HEK293 (cell line): Measurements from ENCODE around the gene HOXC5.

Experiments
- CTCF ChIA-PET: fragments of 350-600 bp; formaldehyde crosslinking; extraction: SDS; loops from one replicate; lab custom pipeline; 2021; ENCODE audit warnings: antibody characterized with exemption; lab: Yijun Ruan, JAX
- POLR2A ChIA-PET: fragments of 300-600 bp; formaldehyde crosslinking; extraction: SDS; loops from one replicate; lab custom pipeline; 2020; ENCODE audit warnings: antibody characterized with exemption, inconsistent platforms; lab: Yijun Ruan, JAX
- H3K27ac ChIP-seq: fragments of 200-500 bp; sonication (Bioruptor generic); 2 replicates; pipeline ENCODE4 v1.5.1; 2014; ENCODE audit warnings: low read depth, low read length, control low read depth, inconsistent platforms; ENCODE audit errors: extremely low read depth
- H3K36me3 ChIP-seq, 2 experiments: fragments of 200-500 bp in 1 of 2; sonication (Bioruptor generic) in 1 of 2; 1 replicate in 1 of 2; 2 replicates in 1 of 2; pipeline ENCODE4 v1.5.1; 2014 to 2017; ENCODE audit warnings: inconsistent platforms in 2 of 2, low read length in 2 of 2; ENCODE audit not compliant: control insufficient read depth in 2 of 2, insufficient read depth in 1 of 2
- H3K4me1 ChIP-seq: fragments of 200-500 bp; sonication (Bioruptor generic); 2 replicates; pipeline ENCODE4 v1.5.1; 2014; ENCODE audit warnings: mild to moderate bottlenecking, low read length, inconsistent platforms; ENCODE audit not compliant: control insufficient read depth, insufficient read depth
- H3K4me3 ChIP-seq: 2 replicates; pipeline ENCODE4 v1.5.1; 2011; ENCODE audit warnings: low read depth, mild to moderate bottlenecking, control low read depth, low read length, moderate library complexity
- H3K9me3 ChIP-seq: fragments of 200-500 bp; sonication (Bioruptor generic); 2 replicates; pipeline ENCODE4 v1.5.1; 2014; ENCODE audit warnings: low read depth, low read length, inconsistent platforms; ENCODE audit not compliant: control insufficient read depth, insufficient read depth
- PRDM1 ChIP-seq: fragments of 450-650 bp; formaldehyde crosslinking; IDR thresholded peaks from 2 replicates; pipeline ENCODE4; 2016; ENCODE audit warnings: missing biosample characterization, missing genetic modification characterization
- PRDM10 ChIP-seq: fragments of 450-650 bp; formaldehyde crosslinking; IDR thresholded peaks from 2 replicates; pipeline ENCODE4 v1.5.1; 2016; ENCODE audit warnings: missing biosample characterization, missing genetic modification characterization
- SCRT2 ChIP-seq: fragments of 450-650 bp; formaldehyde crosslinking; IDR thresholded peaks from 2 replicates; pipeline ENCODE4 v1.5.1; 2016; ENCODE audit warnings: missing biosample characterization, missing genetic modification characterization
- ZBTB7A ChIP-seq: fragments of 450-650 bp; formaldehyde crosslinking; IDR thresholded peaks from 2 replicates; pipeline ENCODE4 v1.5.1; 2016; ENCODE audit warnings: low read depth, missing biosample characterization, missing genetic modification characterization
- ZNF157 ChIP-seq: fragments of 450-650 bp; formaldehyde crosslinking; IDR thresholded peaks from 2 replicates; pipeline ENCODE4 v1.5.1; 2016; ENCODE audit warnings: missing biosample characterization, missing genetic modification characterization
- ZNF239 ChIP-seq: fragments of 450-650 bp; formaldehyde crosslinking; IDR thresholded peaks from 2 replicates; pipeline ENCODE4 v1.5.1; 2016; ENCODE audit warnings: missing biosample characterization, missing genetic modification characterization
- ZNF366 ChIP-seq: fragments of 450-650 bp; formaldehyde crosslinking; conservative IDR thresholded peaks from 2 replicates; pipeline ENCODE4 v1.5.1; 2016; ENCODE audit warnings: missing biosample characterization, missing genetic modification characterization
- ZNF37A ChIP-seq: fragments of 450-650 bp; IDR thresholded peaks from 2 replicates; pipeline ENCODE4 v1.5.1; 2018; ENCODE audit warnings: missing biosample characterization, missing genetic modification characterization
- ZNF416 ChIP-seq: fragments of 450-650 bp; formaldehyde crosslinking; IDR thresholded peaks from 2 replicates; pipeline ENCODE4 v1.5.1; 2016; ENCODE audit warnings: missing biosample characterization, missing genetic modification characterization
- ZNF571 ChIP-seq: fragments of 450-650 bp; formaldehyde crosslinking; IDR thresholded peaks from 2 replicates; pipeline ENCODE4 v1.5.0; 2017; ENCODE audit warnings: missing biosample characterization, missing genetic modification characterization
- ZNF585B ChIP-seq: fragments of 450-650 bp; formaldehyde crosslinking; IDR thresholded peaks from 2 replicates; pipeline ENCODE4 v1.5.1; 2016; ENCODE audit warnings: missing biosample characterization, missing genetic modification characterization
- ZNF623 ChIP-seq: fragments of 450-650 bp; formaldehyde crosslinking; IDR thresholded peaks from 2 replicates; pipeline ENCODE4 v1.5.1; 2016; ENCODE audit warnings: missing biosample characterization, missing genetic modification characterization
- ZNF785 ChIP-seq: fragments of 450-650 bp; formaldehyde crosslinking; IDR thresholded peaks from 2 replicates; pipeline ENCODE4 v1.5.1; 2016; ENCODE audit warnings: missing biosample characterization, missing genetic modification characterization
- ZNF791 ChIP-seq: fragments of 450-650 bp; formaldehyde crosslinking; IDR thresholded peaks from 2 replicates; pipeline ENCODE4 v1.5.1; 2016; ENCODE audit warnings: missing biosample characterization, missing genetic modification characterization
- ZNF830 ChIP-seq: fragments of 450-650 bp; IDR thresholded peaks from 2 replicates; pipeline ENCODE4 v1.5.0; 2018; ENCODE audit warnings: missing biosample characterization, missing genetic modification characterization, low read depth, mild to moderate bottlenecking, moderate library complexity
- TF ChIP-seq, protein P1 (sequence below): fragments of 450-650 bp; formaldehyde crosslinking; IDR thresholded peaks from 2 replicates; pipeline ENCODE4 v1.5.1; 2016; ENCODE audit warnings: missing biosample characterization, missing genetic modification characterization
- TF ChIP-seq, protein P2 (sequence below): fragments of 450-650 bp; formaldehyde crosslinking; IDR thresholded peaks from 2 replicates; pipeline ENCODE4 v1.5.1; 2016; ENCODE audit warnings: missing biosample characterization, missing genetic modification characterization, borderline replicate concordance
- TF ChIP-seq, protein P3 (sequence below): fragments of 450-650 bp; formaldehyde crosslinking; IDR thresholded peaks from 2 replicates; pipeline ENCODE4 v1.5.1; 2016; ENCODE audit warnings: missing biosample characterization, missing genetic modification characterization, borderline replicate concordance

HOXC5 gene

DNA sequence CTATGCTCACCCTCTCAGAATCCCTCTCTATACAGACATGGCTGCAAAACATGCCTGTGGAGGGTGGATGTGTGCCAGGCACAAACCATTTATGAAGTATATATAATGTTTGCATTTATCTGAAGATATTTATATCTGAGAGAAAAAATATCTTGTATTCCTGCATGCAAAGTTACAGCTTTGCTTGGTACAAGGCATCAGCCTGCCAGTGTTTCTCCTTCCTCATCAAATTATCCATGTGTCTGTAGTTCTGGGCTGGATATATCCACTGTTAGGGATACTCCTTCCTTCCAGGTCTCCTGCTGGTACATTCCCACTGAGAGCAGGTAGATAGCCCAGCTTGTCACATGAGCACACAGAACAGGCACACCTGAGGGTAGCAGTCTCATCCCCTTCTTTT lies 32.8 kb downstream of the HOXC5 start:
- H3K4me1 ChIP-seq, result no peaks in the 10 kb centered on the region; the same call in 1 of the 2 replicates
- H3K4me3 ChIP-seq, result no peak overlapping the region
- peaks cover 0 to 19% of the 10 kb centered on the region in 2 experiments; a peak in 2 of 3 replicates for H3K36me3 ChIP-seq
- CTCF ChIA-PET, result interaction anchor here (1.1 to 2.4 kb wide), 5 partner anchors 33 to 141 kb away, joined by 3 to 17 read pairs (median 5); partner anchors contain the start of genes HOXC10 and HOXC5
- no peaks in the 10 kb centered on the region for H3K9me3 ChIP-seq
- POLR2A ChIA-PET, result interaction anchor here (1.0 kb wide), 1 partner anchor 12 kb away, joined by 3 read pairs; the partner anchor contains the start of gene HOXC4
- H3K27ac ChIP-seq, result no peak overlapping the region
- no peak for TF ChIP-seq ZBTB7A (tag by site-specific recombination)
- TF ChIP-seq PRDM10, result peak; percentile 91

- Histone ChIP-seq H3K27ac (no peak overlapping the region), H3K4me3 (no peak overlapping the region), H3K4me1 (no peaks in the 10 kb centered on the region; the same call in 1 of the 2 replicates), H3K36me3 (peaks cover 0 to 17% of the 10 kb centered on the region in 2 experiments; a peak in 2 of 3 replicates), H3K9me3 (no peaks in the 10 kb centered on the region)
- CTCF ChIA-PET, result interaction anchor here (1.9 to 2.4 kb wide), 2 partner anchors 34 to 141 kb away, joined by 8 to 17 read pairs; partner anchors contain the start of gene HOXC5
- POLR2A ChIA-PET, result no interaction called here
- TF ChIP-seq ZNF623 (no peak), ZNF830 (tag by site-specific recombination) (no peak), ZNF157 (no peak), ZNF366 (tag by site-specific recombination) (peak; percentile 78), PRDM1 (peak; percentile 68), ZNF571 (tag by site-specific recombination) (no peak), ZNF791 (tag by site-specific recombination) (no peak), ZNF37A (tag by site-specific recombination) (no peak)
- TF ChIP-seq, protein P1, sequence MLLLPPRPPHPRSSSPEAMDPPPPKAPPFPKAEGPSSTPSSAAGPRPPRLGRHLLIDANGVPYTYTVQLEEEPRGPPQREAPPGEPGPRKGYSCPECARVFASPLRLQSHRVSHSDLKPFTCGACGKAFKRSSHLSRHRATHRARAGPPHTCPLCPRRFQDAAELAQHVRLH (tag by site-specific recombination), result 0 out of 2 replicates have a peak, but pooled peaks have one; percentile 9
- TF ChIP-seq, protein P2, sequence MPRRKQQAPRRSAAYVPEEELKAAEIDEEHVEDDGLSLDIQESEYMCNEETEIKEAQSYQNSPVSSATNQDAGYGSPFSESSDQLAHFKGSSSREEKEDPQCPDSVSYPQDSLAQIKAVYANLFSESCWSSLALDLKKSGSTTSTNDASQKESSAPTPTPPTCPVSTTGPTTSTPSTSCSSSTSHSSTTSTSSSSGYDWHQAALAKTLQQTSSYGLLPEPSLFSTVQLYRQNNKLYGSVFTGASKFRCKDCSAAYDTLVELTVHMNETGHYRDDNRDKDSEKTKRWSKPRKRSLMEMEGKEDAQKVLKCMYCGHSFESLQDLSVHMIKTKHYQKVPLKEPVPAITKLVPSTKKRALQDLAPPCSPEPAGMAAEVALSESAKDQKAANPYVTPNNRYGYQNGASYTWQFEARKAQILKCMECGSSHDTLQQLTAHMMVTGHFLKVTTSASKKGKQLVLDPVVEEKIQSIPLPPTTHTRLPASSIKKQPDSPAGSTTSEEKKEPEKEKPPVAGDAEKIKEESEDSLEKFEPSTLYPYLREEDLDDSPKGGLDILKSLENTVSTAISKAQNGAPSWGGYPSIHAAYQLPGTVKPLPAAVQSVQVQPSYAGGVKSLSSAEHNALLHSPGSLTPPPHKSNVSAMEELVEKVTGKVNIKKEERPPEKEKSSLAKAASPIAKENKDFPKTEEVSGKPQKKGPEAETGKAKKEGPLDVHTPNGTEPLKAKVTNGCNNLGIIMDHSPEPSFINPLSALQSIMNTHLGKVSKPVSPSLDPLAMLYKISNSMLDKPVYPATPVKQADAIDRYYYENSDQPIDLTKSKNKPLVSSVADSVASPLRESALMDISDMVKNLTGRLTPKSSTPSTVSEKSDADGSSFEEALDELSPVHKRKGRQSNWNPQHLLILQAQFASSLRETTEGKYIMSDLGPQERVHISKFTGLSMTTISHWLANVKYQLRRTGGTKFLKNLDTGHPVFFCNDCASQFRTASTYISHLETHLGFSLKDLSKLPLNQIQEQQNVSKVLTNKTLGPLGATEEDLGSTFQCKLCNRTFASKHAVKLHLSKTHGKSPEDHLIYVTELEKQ, result no peak
Observed at GRCh38 chr12:54066408-54066807, 33.6 kb downstream of the HOXC5 start.

DNA sequence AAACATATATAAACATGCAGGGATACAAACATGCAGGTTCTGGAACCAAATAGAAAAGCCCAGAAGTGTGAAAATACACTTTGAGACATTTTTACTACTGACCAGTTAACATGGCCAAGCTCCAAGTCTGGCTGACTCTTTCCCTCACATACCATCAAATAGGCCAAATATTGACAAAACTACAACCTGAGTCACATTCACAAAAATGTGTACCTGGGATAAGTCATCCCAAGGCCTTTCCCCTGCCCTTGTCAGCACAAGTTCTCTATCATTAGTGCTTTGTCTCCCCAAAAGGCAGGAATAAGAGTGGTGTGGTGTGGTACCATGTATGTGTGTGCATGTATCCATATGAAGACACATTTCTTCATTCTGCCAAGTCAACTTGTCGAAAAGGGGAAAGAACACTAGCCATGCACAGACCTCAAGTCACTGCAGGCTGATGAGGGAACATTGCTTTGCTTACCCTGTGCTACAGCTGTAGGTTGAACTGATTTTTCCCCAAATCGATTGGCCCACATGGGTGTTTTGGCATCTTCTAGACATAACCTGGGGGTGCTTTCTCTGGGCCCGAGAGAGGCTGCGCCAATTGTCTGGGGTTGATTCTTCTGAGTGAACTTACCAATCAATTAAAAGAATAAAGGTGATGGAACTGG lies 35.7 kb downstream of the HOXC5 start:
- ChIA-PET CTCF (no interaction called here), POLR2A (no interaction called here)
- Histone ChIP-seq H3K9me3 (no peaks in the 10 kb centered on the region), H3K4me1 (peaks cover 3% of the 10 kb centered on the region; the same call in 1 of the 2 replicates), H3K4me3 (no peak overlapping the region), H3K36me3 (peaks cover 0 to 7% of the 10 kb centered on the region in 2 experiments; a peak in 2 of 3 replicates), H3K27ac (no peak overlapping the region)
- no peak for TF ChIP-seq ZNF239 (tag by site-specific recombination)
- TF ChIP-seq ZNF416 (tag by site-specific recombination), result no peak
- no peak for TF ChIP-seq ZNF585B (tag by site-specific recombination)
- TF ChIP-seq ZNF785 (tag by site-specific recombination), result no peak
- no peak for TF ChIP-seq SCRT2 (tag by site-specific recombination)
- TF ChIP-seq, protein P3, sequence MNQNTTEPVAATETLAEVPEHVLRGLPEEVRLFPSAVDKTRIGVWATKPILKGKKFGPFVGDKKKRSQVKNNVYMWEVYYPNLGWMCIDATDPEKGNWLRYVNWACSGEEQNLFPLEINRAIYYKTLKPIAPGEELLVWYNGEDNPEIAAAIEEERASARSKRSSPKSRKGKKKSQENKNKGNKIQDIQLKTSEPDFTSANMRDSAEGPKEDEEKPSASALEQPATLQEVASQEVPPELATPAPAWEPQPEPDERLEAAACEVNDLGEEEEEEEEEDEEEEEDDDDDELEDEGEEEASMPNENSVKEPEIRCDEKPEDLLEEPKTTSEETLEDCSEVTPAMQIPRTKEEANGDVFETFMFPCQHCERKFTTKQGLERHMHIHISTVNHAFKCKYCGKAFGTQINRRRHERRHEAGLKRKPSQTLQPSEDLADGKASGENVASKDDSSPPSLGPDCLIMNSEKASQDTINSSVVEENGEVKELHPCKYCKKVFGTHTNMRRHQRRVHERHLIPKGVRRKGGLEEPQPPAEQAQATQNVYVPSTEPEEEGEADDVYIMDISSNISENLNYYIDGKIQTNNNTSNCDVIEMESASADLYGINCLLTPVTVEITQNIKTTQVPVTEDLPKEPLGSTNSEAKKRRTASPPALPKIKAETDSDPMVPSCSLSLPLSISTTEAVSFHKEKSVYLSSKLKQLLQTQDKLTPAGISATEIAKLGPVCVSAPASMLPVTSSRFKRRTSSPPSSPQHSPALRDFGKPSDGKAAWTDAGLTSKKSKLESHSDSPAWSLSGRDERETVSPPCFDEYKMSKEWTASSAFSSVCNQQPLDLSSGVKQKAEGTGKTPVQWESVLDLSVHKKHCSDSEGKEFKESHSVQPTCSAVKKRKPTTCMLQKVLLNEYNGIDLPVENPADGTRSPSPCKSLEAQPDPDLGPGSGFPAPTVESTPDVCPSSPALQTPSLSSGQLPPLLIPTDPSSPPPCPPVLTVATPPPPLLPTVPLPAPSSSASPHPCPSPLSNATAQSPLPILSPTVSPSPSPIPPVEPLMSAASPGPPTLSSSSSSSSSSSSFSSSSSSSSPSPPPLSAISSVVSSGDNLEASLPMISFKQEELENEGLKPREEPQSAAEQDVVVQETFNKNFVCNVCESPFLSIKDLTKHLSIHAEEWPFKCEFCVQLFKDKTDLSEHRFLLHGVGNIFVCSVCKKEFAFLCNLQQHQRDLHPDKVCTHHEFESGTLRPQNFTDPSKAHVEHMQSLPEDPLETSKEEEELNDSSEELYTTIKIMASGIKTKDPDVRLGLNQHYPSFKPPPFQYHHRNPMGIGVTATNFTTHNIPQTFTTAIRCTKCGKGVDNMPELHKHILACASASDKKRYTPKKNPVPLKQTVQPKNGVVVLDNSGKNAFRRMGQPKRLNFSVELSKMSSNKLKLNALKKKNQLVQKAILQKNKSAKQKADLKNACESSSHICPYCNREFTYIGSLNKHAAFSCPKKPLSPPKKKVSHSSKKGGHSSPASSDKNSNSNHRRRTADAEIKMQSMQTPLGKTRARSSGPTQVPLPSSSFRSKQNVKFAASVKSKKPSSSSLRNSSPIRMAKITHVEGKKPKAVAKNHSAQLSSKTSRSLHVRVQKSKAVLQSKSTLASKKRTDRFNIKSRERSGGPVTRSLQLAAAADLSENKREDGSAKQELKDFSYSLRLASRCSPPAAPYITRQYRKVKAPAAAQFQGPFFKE (tag by site-specific recombination), result no peak
